SU-DHL-6 (cell line): ENCODE measurements around the gene NAA38.

Experiments
- H2AFZ ChIP-seq: fragments of 200-600 bp; sonication (generic); 2 replicates; pipeline ENCODE4 v1.6.1; 2014; ENCODE audit warnings: low read depth, mild to moderate bottlenecking, moderate library complexity, mixed read lengths, antibody characterized with exemption, low read length; ENCODE audit not compliant: severe bottlenecking
- H3F3A ChIP-seq: fragments of 200-600 bp; shearing (Covaris generic); 2 replicates; pipeline ENCODE4 v1.6.0; 2016; ENCODE audit warnings: antibody characterized with exemption, mild to moderate bottlenecking; ENCODE audit not compliant: insufficient read depth
- H3K27ac ChIP-seq: fragments of 200-600 bp; sonication (generic); 2 replicates; pipeline ENCODE4 v1.5.1; 2016; ENCODE audit warnings: low read depth, mild to moderate bottlenecking, low read length, moderate library complexity, mixed read lengths
- H3K27me3 ChIP-seq: fragments of 200-600 bp; sonication (generic), shearing (Covaris generic); 2 replicates; pipeline ENCODE4 v1.6.0; 2014; ENCODE audit warnings: mild to moderate bottlenecking, low read length
- H3K36me3 ChIP-seq: fragments of 200-600 bp; sonication (generic); 2 replicates; pipeline ENCODE4 v1.6.1; 2014; ENCODE audit warnings: mild to moderate bottlenecking, low read length, mixed read lengths
- H3K4me2 ChIP-seq: fragments of 300-600, 200-600 bp; shearing (Covaris generic), sonication (generic); 2 replicates; pipeline ENCODE4 v1.6.0; 2014; ENCODE audit warnings: low read length, low read depth, mild to moderate bottlenecking; ENCODE audit not compliant: poor library complexity, severe bottlenecking
- H3K4me3 ChIP-seq: fragments of 200-600 bp; sonication (generic); 2 replicates; pipeline ENCODE4 v1.5.1; 2014; ENCODE audit warnings: antibody characterized with exemption, low read length, mild to moderate bottlenecking, mixed read lengths; ENCODE audit not compliant: insufficient read depth, poor library complexity, severe bottlenecking
- H3K79me2 ChIP-seq: fragments of 200-600 bp; sonication (generic); 2 replicates; pipeline ENCODE4 v1.6.1; 2014; ENCODE audit warnings: mild to moderate bottlenecking, low read length, moderate library complexity; ENCODE audit not compliant: insufficient read depth
- H3K9ac ChIP-seq: fragments of 200-600 bp; sonication (generic); 2 replicates; pipeline ENCODE4 v1.7.0; 2014; ENCODE audit warnings: mild to moderate bottlenecking, low read length
- H3K9me2 ChIP-seq: fragments of 200-600 bp; sonication (generic); replicated peaks from 2 replicates; pipeline ENCODE4 v1.6.1; 2014; ENCODE audit warnings: low read length; ENCODE audit not compliant: insufficient read depth
- H3K9me3 ChIP-seq: fragments of 200-600 bp; sonication (generic); 2 replicates; pipeline ENCODE4 v1.6.1; 2014; ENCODE audit warnings: low read length, mixed read lengths; ENCODE audit not compliant: insufficient read depth
- H4K20me1 ChIP-seq: fragments of 200-600 bp; sonication (generic); 2 replicates; pipeline ENCODE4 v1.6.1; 2014; ENCODE audit warnings: low read depth, mild to moderate bottlenecking, antibody characterized with exemption, low read length, moderate library complexity, mixed read lengths
- EZH2phosphoT487 ChIP-seq: fragments of 200-600 bp; sonication (generic), shearing (Covaris generic); conservative IDR thresholded peaks from 2 replicates; pipeline ENCODE4 v1.6.1; 2018; ENCODE audit warnings: mild to moderate bottlenecking, antibody characterized with exemption, low read length, moderate library complexity, mixed read lengths
- TF ChIP-seq, protein P1 (sequence below): fragments of 200-600 bp; sonication (generic); IDR thresholded peaks from one replicate; pipeline ENCODE4 v1.5.1; 2017; ENCODE audit warnings: antibody characterized with exemption, mild to moderate bottlenecking, low read length, moderate library complexity; ENCODE audit not compliant: insufficient read depth, poor library complexity, severe bottlenecking

Gene NAA38

DNA sequence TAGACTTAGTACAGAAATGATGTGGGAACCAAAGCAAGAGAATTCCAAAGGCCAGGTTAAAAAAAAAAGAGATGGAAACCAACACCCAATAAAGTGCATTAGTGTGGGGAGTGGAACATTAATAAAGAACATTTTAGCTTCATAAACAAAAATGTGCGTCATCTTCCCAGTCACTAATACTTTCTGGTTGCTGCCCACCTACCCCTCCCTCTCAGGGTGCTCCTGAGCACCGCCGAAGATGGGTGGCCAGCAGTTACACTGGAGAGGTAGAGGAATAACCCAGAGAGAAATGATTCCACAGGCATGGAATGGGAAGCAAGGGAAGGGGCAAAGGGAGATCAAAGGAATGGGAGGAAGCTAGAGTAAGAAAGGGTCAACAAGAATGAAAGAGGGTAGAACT is 25.3 kb upstream of the NAA38 start:
- H3K79me2 ChIP-seq: peaks cover 30% of the 10 kb centered on the region
- H3K9me3 ChIP-seq: no peaks in the 10 kb centered on the region
- peak overlapping the region; percentile 85 for H3K27ac ChIP-seq
- H3K9me2 ChIP-seq: no peaks in the 10 kb centered on the region
- TF ChIP-seq EZH2phosphoT487: no peak
- TF ChIP-seq, protein P1, sequence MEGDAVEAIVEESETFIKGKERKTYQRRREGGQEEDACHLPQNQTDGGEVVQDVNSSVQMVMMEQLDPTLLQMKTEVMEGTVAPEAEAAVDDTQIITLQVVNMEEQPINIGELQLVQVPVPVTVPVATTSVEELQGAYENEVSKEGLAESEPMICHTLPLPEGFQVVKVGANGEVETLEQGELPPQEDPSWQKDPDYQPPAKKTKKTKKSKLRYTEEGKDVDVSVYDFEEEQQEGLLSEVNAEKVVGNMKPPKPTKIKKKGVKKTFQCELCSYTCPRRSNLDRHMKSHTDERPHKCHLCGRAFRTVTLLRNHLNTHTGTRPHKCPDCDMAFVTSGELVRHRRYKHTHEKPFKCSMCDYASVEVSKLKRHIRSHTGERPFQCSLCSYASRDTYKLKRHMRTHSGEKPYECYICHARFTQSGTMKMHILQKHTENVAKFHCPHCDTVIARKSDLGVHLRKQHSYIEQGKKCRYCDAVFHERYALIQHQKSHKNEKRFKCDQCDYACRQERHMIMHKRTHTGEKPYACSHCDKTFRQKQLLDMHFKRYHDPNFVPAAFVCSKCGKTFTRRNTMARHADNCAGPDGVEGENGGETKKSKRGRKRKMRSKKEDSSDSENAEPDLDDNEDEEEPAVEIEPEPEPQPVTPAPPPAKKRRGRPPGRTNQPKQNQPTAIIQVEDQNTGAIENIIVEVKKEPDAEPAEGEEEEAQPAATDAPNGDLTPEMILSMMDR: no peak
- no peaks in the 10 kb centered on the region for H3K27me3 ChIP-seq
- H2AFZ ChIP-seq: no peak overlapping the region
- H3F3A ChIP-seq: peaks cover 55% of the 10 kb centered on the region
- H3K36me3 ChIP-seq: peaks cover 10% of the 10 kb centered on the region
- peak overlapping the region; percentile 96 for H3K4me2 ChIP-seq
- H4K20me1 ChIP-seq: no peaks in the 10 kb centered on the region
- H3K4me3 ChIP-seq: peak overlapping the region; percentile 32
- peak overlapping the region; percentile 57 for H3K9ac ChIP-seq

DNA sequence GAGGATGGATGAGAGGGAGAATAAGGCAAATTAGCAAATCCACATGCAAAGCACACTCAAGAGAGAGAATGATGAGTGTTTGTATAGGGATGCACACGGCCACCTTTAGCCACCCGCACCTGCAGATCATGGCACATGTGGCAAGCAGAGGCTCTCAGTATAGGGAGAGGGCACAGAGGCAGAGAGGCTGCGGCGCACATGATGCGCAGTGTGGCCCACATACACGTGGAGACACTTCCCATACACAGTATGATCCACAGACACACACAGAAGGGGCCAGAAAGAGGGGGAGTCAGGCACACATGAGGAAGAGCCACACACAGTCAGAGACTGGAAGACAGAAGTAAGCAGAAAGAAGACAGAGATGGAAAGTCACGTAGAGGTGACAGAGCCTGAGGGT is 24.7 kb upstream of the NAA38 start:
- TF ChIP-seq, protein P1: no peak
- no peak for TF ChIP-seq EZH2phosphoT487
- Histone ChIP-seq H3K9me2 (no peaks in the 10 kb centered on the region), H3K79me2 (peaks cover 25% of the 10 kb centered on the region), H4K20me1 (no peaks in the 10 kb centered on the region), H3K27ac (peak overlapping the region; percentile 85), H2AFZ (no peak overlapping the region), H3F3A (peaks cover 54% of the 10 kb centered on the region), H3K27me3 (no peaks in the 10 kb centered on the region), H3K4me3 (peak overlapping the region; percentile 32), H3K9me3 (no peaks in the 10 kb centered on the region), H3K4me2 (peak overlapping the region; percentile 96), H3K9ac (peak overlapping the region; percentile 57), H3K36me3 (peaks cover 14% of the 10 kb centered on the region)

DNA sequence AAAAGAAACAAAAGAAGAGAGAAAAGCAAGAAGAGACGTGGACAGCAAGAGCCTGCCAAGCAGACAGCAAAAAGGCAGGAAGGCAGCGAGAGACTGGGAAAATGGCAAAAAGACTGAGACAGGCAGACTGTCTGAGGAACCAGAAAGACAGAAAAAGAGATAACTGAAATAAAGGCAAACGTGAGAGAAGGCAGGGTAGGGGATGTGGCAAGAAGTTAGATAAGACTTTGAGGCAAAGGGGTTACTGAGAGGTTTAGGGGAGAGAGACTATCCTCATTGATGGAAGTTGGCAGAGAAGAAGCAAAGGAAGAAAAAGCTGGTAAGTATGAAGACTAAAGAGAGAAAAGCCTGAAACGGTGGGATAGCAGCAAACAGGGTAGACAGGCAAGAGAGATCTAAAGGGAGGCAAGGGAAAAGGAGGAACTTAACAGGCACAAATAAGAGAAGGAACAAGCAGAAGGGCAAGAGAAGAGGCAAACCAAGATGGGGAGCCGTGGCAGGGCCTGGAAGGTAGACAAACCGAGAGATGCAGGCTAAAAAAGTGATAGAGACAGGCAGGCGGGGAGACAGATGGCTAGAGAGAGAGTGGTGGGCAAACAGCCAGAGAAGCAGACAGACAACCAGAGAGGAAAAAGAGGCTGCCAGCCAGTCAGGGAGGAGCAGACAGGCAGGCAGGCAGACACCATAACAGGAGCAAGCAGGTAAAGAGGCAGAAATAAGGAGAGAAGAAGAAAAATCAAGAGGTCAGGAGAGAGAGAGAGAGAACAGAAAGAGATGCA is 24.1 kb upstream of the NAA38 start:
- Histone ChIP-seq H3K9me2 (no peaks in the 10 kb centered on the region), H3K9ac (peak overlapping the region; percentile 57), H3K27me3 (no peaks in the 10 kb centered on the region), H3K36me3 (peaks cover 18% of the 10 kb centered on the region), H3F3A (peaks cover 54% of the 10 kb centered on the region), H4K20me1 (no peaks in the 10 kb centered on the region), H3K27ac (peak overlapping the region; percentile 85), H3K4me2 (peak overlapping the region; percentile 96), H3K9me3 (no peaks in the 10 kb centered on the region), H3K4me3 (peak overlapping the region; percentile 32), H3K79me2 (peaks cover 19% of the 10 kb centered on the region), H2AFZ (no peak overlapping the region)
- TF ChIP-seq, protein P1: no peak
